HCT116 (cell line): ENCODE data around the gene SAMD4A.

Experiments used
- CTCF ChIP-seq, 3 experiments: fragments of 200-600 bp in 1 of 3; sonication (generic) in 1 of 3; IDR thresholded peaks in 2 of 3; conservative IDR thresholded peaks in 1 of 3; 2 replicates each; pipeline ENCODE4 v1.5.1; 2012 to 2017; ENCODE audit warnings: low read depth in 2 of 3, low read length in 2 of 3, antibody characterized with exemption in 1 of 3, borderline replicate concordance in 1 of 3, control low read depth in 1 of 3, mild to moderate bottlenecking in 1 of 3, mixed read lengths in 1 of 3, mixed run types in 1 of 3, moderate library complexity in 1 of 3; ENCODE audit not compliant: insufficient read depth in 1 of 3
- EZH2 ChIP-seq: fragments of 200-600 bp; sonication (generic); IDR thresholded peaks from 2 replicates; pipeline ENCODE4 v1.6.1; 2017; ENCODE audit warnings: antibody characterized with exemption, mixed run types
- EZH2phosphoT487 ChIP-seq: fragments of 200-600 bp; IDR thresholded peaks from 2 replicates; pipeline ENCODE4 v1.6.1; 2018; ENCODE audit warnings: antibody characterized with exemption, borderline replicate concordance
- FOSL1 ChIP-seq: IDR thresholded peaks from 2 replicates; pipeline ENCODE4 v1.6.1; 2012; ENCODE audit warnings: low read depth
- MAX ChIP-seq: IDR thresholded peaks from 2 replicates; pipeline ENCODE4 v1.6.1; 2012
- POLR2AphosphoS5 ChIP-seq: IDR thresholded peaks from 2 replicates; pipeline ENCODE4 v1.6.1; 2011; ENCODE audit warnings: mild to moderate bottlenecking, low read depth, low read length, moderate library complexity

- no peak for TF ChIP-seq MAX
- no peak for TF ChIP-seq CTCF (IDR thresholded peaks at IDR 0.05 in 2 of 3, conservative IDR thresholded peaks at IDR 0.05 in 1 of 3; ENCODE audit: borderline replicate concordance in 1 of 3, insufficient read depth in 1 of 3, low read depth in 2 of 3, low read length in 2 of 3)
- no peak for TF ChIP-seq EZH2phosphoT487
- no peak for TF ChIP-seq POLR2AphosphoS5
- no peak for TF ChIP-seq EZH2
- no peak for TF ChIP-seq FOSL1
Measured at GRCh38 chr14:54645639-54646038, 78.7 kb downstream of the SAMD4A start.
